ENCODE measurements around the gene ADAMTS1. TPM values are rescaled to one million over a fixed set of nuclear protein-coding genes. Genes with fewer than 3 reads are reported as not detected.

Gene ADAMTS1
- total and polyA plus RNA-seq, 7 donors, result 4.6 to 116 (median 68.1) TPM

GRCh38 chr21:26814386-26814785, 30.8 kb downstream of the ADAMTS1 start:
- WGBS, 2 donors, result 0% methylated on average over 1 of the region's 1 CpG
- intact Hi-C loops (cut with DNase I), result no loop called here
- Histone ChIP-seq H3K9me3 (no peaks in the 10 kb centered on the region), H3K36me3 (no peaks in the 10 kb centered on the region), H3K4me1 (peaks cover 0 to 9% (median 4%) of the 10 kb centered on the region in 4 donors), H3K27ac (no peak overlapping the region), H3K27me3 (no peaks in the 10 kb centered on the region), H3K4me3 (no peak overlapping the region)
- DNase-seq, result no peak
- no peak for TF ChIP-seq POLR2A (IDR thresholded peaks at IDR 0.05)

GRCh38 chr21:26813426-26813998, 31.7 kb downstream of the ADAMTS1 start:
- DNase-seq, result no peak
- Histone ChIP-seq H3K4me1 (peaks cover 0 to 9% (median 4%) of the 10 kb centered on the region in 4 donors), H3K36me3 (no peaks in the 10 kb centered on the region), H3K27me3 (no peaks in the 10 kb centered on the region), H3K4me3 (no peak overlapping the region), H3K9me3 (no peaks in the 10 kb centered on the region), H3K27ac (no peak overlapping the region)
- intact Hi-C loops (cut with DNase I), result no loop called here
- WGBS, 2 donors, result 66 to 70% methylated on average over 8 of the region's 8 CpGs
- TF ChIP-seq POLR2A (IDR thresholded peaks at IDR 0.05) (no peak), POLR2AphosphoS5 (IDR thresholded peaks at IDR 0.05) (no peak), EP300 (IDR thresholded peaks at IDR 0.05) (no peak)
- TF ChIP-seq, protein P1, sequence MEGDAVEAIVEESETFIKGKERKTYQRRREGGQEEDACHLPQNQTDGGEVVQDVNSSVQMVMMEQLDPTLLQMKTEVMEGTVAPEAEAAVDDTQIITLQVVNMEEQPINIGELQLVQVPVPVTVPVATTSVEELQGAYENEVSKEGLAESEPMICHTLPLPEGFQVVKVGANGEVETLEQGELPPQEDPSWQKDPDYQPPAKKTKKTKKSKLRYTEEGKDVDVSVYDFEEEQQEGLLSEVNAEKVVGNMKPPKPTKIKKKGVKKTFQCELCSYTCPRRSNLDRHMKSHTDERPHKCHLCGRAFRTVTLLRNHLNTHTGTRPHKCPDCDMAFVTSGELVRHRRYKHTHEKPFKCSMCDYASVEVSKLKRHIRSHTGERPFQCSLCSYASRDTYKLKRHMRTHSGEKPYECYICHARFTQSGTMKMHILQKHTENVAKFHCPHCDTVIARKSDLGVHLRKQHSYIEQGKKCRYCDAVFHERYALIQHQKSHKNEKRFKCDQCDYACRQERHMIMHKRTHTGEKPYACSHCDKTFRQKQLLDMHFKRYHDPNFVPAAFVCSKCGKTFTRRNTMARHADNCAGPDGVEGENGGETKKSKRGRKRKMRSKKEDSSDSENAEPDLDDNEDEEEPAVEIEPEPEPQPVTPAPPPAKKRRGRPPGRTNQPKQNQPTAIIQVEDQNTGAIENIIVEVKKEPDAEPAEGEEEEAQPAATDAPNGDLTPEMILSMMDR (IDR thresholded peaks at IDR 0.05), result no peak

GRCh38 chr21:26812173-26812572, 33.0 kb downstream of the ADAMTS1 start:
- H3K36me3 ChIP-seq, result no peaks in the 10 kb centered on the region
- H3K9me3 ChIP-seq, result no peaks in the 10 kb centered on the region
- no peaks in the 10 kb centered on the region for H3K27me3 ChIP-seq
- WGBS, 2 donors, result 87 to 90% methylated on average over 1 of the region's 1 CpG
- no peak overlapping the region for H3K27ac ChIP-seq
- H3K4me3 ChIP-seq, result no peak overlapping the region
- intact Hi-C loops (cut with DNase I), result no loop called here
- peaks cover 0 to 9% (median 4%) of the 10 kb centered on the region in 4 donors for H3K4me1 ChIP-seq
- TF ChIP-seq EP300 (IDR thresholded peaks at IDR 0.05), result no peak
- TF ChIP-seq POLR2AphosphoS5 (IDR thresholded peaks at IDR 0.05), result no peak
- DNase-seq, result no peak

DNA sequence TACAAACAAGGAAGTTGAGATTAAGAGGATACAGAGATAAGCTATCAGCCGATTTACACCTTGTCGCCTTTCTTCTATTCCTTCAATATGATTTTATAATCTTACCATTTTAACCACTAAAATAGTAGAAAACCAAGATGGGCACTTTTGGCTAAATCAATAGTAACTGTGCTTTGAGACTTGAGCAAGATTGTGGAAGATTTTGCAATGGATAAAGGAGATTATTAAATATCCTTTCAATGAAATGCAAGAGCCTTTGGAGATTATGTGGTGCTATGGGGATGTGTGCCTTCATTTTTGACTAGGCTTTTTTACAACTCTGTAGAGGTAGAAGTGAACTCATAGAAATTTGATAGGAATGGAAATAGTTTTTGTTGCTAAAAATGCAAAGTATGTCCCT, 33.7 kb downstream of the ADAMTS1 start:
- 14 to 62% methylated on average over 2 of the region's 2 CpGs for WGBS, 2 donors
- no peaks in the 10 kb centered on the region for H3K9me3 ChIP-seq
- no peaks in the 10 kb centered on the region for H3K27me3 ChIP-seq
- no peak overlapping the region for H3K4me3 ChIP-seq
- DNase-seq, result no peak
- no peak overlapping the region for H3K27ac ChIP-seq
- peaks cover 0 to 9% (median 4%) of the 10 kb centered on the region in 4 donors for H3K4me1 ChIP-seq
- TF ChIP-seq, protein P1 (IDR thresholded peaks at IDR 0.05), result no peak
- TF ChIP-seq POLR2A (IDR thresholded peaks at IDR 0.05) (no peak), POLR2AphosphoS5 (IDR thresholded peaks at IDR 0.05) (no peak), EP300 (IDR thresholded peaks at IDR 0.05) (no peak)
- intact Hi-C loops (cut with DNase I), result no loop called here
- no peaks in the 10 kb centered on the region for H3K36me3 ChIP-seq

DNA sequence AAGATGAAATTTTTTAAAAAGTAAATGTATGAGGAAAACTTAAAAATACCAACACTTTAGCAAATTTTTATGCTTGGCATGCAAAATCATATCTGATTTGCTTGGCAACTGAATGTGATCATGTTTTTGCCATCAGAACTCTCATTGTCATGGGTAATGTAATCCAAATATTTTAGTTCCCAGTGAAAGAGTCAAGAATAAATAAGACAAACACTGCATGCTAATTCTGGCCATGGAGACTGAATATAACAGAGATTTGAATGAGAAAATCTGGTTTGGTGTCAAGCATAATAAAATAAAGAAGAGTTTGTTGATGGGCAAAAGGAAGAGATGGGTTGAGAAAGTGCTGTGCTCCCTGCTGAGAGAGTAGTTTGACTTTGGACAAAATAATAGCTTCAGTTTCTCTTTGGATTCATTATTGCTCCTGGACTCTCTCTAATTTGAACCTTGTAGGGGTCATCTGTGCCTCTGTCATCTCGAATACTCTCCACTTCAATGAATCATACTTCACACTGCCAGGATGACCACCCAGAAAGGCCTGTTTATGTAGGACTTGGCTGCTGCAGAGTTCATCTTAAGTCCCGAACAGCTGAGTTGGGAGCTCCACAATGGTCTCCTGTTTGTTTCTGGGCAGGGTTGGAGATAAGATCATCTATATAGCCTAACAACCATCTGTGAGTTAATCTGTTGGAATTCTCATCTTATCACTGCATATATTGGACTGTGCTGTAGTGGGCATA, 34.4 kb downstream of the ADAMTS1 start:
- 28 to 58% methylated on average over 2 of the region's 2 CpGs for WGBS, 2 donors
- no peak overlapping the region for H3K27ac ChIP-seq
- no peaks in the 10 kb centered on the region for H3K9me3 ChIP-seq
- no peak for DNase-seq
- peaks cover 0 to 9% (median 4%) of the 10 kb centered on the region in 4 donors for H3K4me1 ChIP-seq
- no peaks in the 10 kb centered on the region for H3K27me3 ChIP-seq
- TF ChIP-seq EP300 (IDR thresholded peaks at IDR 0.05) (no peak), POLR2AphosphoS5 (IDR thresholded peaks at IDR 0.05) (no peak), POLR2A (IDR thresholded peaks at IDR 0.05) (no peak)
- TF ChIP-seq, protein P1 (IDR thresholded peaks at IDR 0.05), result no peak
- intact Hi-C loops (cut with DNase I), result no loop called here
- H3K36me3 ChIP-seq, result no peaks in the 10 kb centered on the region
- no peak overlapping the region for H3K4me3 ChIP-seq

Data from sigmoid colon (tissue), 7 donors.